ENCODE results near the gene KRT28. TPM values are rescaled to one million over a fixed set of nuclear protein-coding genes. Genes with fewer than 3 reads are reported as not detected.

The KRT28 gene
- total and polyA plus RNA-seq, 2 of the 8 experiments (the other 6 are each of a cell fraction or from before 2014, with no cell fraction given): not detected

DNA sequence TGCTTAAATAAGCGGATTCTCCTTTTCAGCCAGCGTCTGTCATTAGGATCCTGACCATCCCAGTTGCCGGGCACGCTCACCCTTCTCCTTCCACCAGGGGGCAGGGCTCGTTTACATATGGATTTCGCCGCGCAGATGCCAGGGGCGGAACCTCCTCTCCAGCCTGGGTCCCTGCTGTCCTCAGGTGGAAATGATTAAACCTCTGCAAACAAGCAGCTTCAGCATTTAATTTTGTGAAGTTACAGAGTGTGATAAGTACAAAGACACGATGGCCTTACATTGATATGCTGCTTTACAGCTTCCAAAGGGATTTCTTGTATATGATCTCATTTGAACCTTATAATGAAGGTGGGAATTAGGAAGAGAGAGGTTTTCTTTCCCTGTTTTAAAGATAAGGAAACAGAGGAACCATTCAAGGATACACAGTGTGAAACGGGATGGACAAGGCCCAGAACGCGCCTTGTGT lies 3.9 kb upstream of the KRT28 start (continued):
- TF ChIP-seq SIX5 (IDR thresholded peaks at IDR 0.05; ENCODE audit: low read depth, low read length) (no peak), EGR1 (IDR thresholded peaks at IDR 0.05; ENCODE audit: borderline replicate concordance, low read depth, low read length) (peak; percentile 26; the same call in 1 of the 2 replicates), RAD21 (IDR thresholded peaks at IDR 0.05 in 1 of 2, conservative IDR thresholded peaks at IDR 0.05 in 1 of 2; ENCODE audit: low read depth in 2 of 2, low read length in 2 of 2) (peak; percentile 91 to 93), EP300 (IDR thresholded peaks at IDR 0.05; ENCODE audit: borderline replicate concordance in 1 of 2, low read depth in 2 of 2, low read length in 2 of 2) (no peak)
